ENCODE data around the gene RHOF. TPM values are rescaled to one million over a fixed set of nuclear protein-coding genes. Genes with fewer than 3 reads are reported as not detected.

The RHOF gene
- total RNA-seq, 1 experiment from 2014 or later: 36.7 TPM

- no peak overlapping the region for H3K4me3 ChIP-seq (ENCODE audit: low read depth, low read length)
- Mint-ChIP-seq H3K27ac (ENCODE audit: unreplicated experiment) (peak overlapping the region; percentile 42), H3K27me3 (ENCODE audit: insufficient read depth, unreplicated experiment) (no peaks in the 10 kb centered on the region), H3K4me1 (ENCODE audit: low read depth, unreplicated experiment) (peaks cover 13% of the 10 kb centered on the region), H3K9me3 (ENCODE audit: unreplicated experiment) (no peaks in the 10 kb centered on the region), H3K36me3 (ENCODE audit: insufficient read depth, unreplicated experiment) (peaks cover 47% of the 10 kb centered on the region), H3K4me3 (ENCODE audit: unreplicated experiment) (peak overlapping the region; percentile 73)
- POLR2A ChIA-PET: interaction anchor here (0.9 to 2.7 kb wide), 4 partner anchors 8 to 20 kb away, joined by 3 to 17 read pairs (median 12); partner anchors contain the start of gene RHOF
- no peak for TF ChIP-seq CTCF (IDR thresholded peaks at IDR 0.05; ENCODE audit: insufficient read depth in 1 of 2, low read depth in 1 of 2, low read length in 1 of 2, severe bottlenecking in 1 of 2, unreplicated experiment in 1 of 2)
- no peaks in the 10 kb centered on the region for H3K9me3 ChIP-seq
- no peaks in the 10 kb centered on the region for H3K27me3 ChIP-seq (replicated peaks; ENCODE audit: control insufficient read depth, insufficient read depth, low read length)
- CTCF ChIA-PET: interaction anchor here (0.6 to 5.3 kb wide), 9 partner anchors 8 to 219 kb away, joined by 3 to 145 read pairs (median 5); partner anchors contain the start of genes PSMD9 and RHOF
- intact Hi-C loops (cut with micrococcal nuclease; ENCODE audit: unreplicated experiment): no loop called here
- DNase-seq: no peak
- peaks cover 18% of the 10 kb centered on the region for H3K4me1 ChIP-seq
- BruUV-seq (replicated peaks): no TSS peak
- no peaks in the 10 kb centered on the region; the same call in 1 of the 2 replicates for H3K36me3 ChIP-seq (ENCODE audit: control insufficient read depth, insufficient read depth, low read length)
Observed at GRCh38 chr12:121810833-121811433, 17.4 kb upstream of the RHOF start.

GRCh38 chr12:121810234-121810817 lies 16.8 kb upstream of the RHOF start:
- Histone ChIP-seq H3K27me3 (replicated peaks; ENCODE audit: control insufficient read depth, insufficient read depth, low read length) (no peaks in the 10 kb centered on the region), H3K36me3 (ENCODE audit: control insufficient read depth, insufficient read depth, low read length) (no peaks in the 10 kb centered on the region; the same call in 1 of the 2 replicates), H3K4me1 (peaks cover 21% of the 10 kb centered on the region), H3K4me3 (ENCODE audit: low read depth, low read length) (no peak overlapping the region), H3K9me3 (no peaks in the 10 kb centered on the region)
- no peak for TF ChIP-seq CTCF (IDR thresholded peaks at IDR 0.05; ENCODE audit: insufficient read depth in 1 of 2, low read depth in 1 of 2, low read length in 1 of 2, severe bottlenecking in 1 of 2, unreplicated experiment in 1 of 2)
- CTCF ChIA-PET: interaction anchor here (0.6 to 5.3 kb wide), 4 partner anchors 16 to 49 kb away, joined by 3 to 145 read pairs (median 4); partner anchors contain the start of gene RHOF
- intact Hi-C loops (cut with micrococcal nuclease; ENCODE audit: unreplicated experiment): no loop called here
- POLR2A ChIA-PET: interaction anchor here (0.9 to 2.7 kb wide), 3 partner anchors 7 to 19 kb away, joined by 8 to 17 read pairs (median 17); no protein-coding TSS in a partner anchor
- Mint-ChIP-seq H3K4me1 (ENCODE audit: low read depth, unreplicated experiment) (peaks cover 14% of the 10 kb centered on the region), H3K4me3 (ENCODE audit: unreplicated experiment) (no peak overlapping the region), H3K27ac (ENCODE audit: unreplicated experiment) (no peak overlapping the region), H3K9me3 (ENCODE audit: unreplicated experiment) (no peaks in the 10 kb centered on the region), H3K27me3 (ENCODE audit: insufficient read depth, unreplicated experiment) (no peaks in the 10 kb centered on the region), H3K36me3 (ENCODE audit: insufficient read depth, unreplicated experiment) (peaks cover 44% of the 10 kb centered on the region)
- BruUV-seq (replicated peaks): no TSS peak
- no peak for DNase-seq

DNA sequence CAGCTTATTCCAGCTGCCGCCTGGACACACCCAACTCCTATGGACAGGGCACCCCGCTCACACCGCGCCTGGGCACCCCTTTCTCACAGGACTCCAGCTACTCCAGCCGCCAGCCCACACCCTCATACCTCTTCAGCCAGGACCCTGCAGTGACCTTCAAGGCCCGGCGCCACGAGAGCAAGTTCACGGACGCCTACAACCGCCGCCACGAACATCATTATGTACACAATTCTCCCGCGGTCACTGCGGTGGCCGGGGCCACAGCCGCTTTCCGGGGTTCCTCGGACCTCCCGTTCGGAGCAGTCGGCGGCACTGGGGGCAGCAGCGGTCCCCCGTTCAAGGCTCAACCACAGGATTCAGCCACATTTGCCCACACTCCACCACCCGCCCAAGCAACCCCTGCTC lies 16.2 kb upstream of the RHOF start:
- no TSS peak for BruUV-seq (replicated peaks)
- DNase-seq: no peak
- H3K9me3 Mint-ChIP-seq (ENCODE audit: unreplicated experiment): no peaks in the 10 kb centered on the region
- Histone ChIP-seq H3K4me1 (peaks cover 21% of the 10 kb centered on the region), H3K36me3 (ENCODE audit: control insufficient read depth, insufficient read depth, low read length) (no peaks in the 10 kb centered on the region; the same call in 1 of the 2 replicates), H3K9me3 (no peaks in the 10 kb centered on the region), H3K27me3 (replicated peaks; ENCODE audit: control insufficient read depth, insufficient read depth, low read length) (no peaks in the 10 kb centered on the region), H3K4me3 (ENCODE audit: low read depth, low read length) (no peak overlapping the region)
- H3K27ac Mint-ChIP-seq (ENCODE audit: unreplicated experiment): no peak overlapping the region
- no peak for TF ChIP-seq CTCF (IDR thresholded peaks at IDR 0.05; ENCODE audit: insufficient read depth in 1 of 2, low read depth in 1 of 2, low read length in 1 of 2, severe bottlenecking in 1 of 2, unreplicated experiment in 1 of 2)
- H3K4me1 Mint-ChIP-seq (ENCODE audit: low read depth, unreplicated experiment): peaks cover 14% of the 10 kb centered on the region
- ChIA-PET POLR2A (no interaction called here), CTCF (interaction anchor here (5.3 kb wide), 1 partner anchor 15 kb away, joined by 145 read pairs; the partner anchor contains the start of gene RHOF)
- intact Hi-C loops (cut with micrococcal nuclease; ENCODE audit: unreplicated experiment): loop anchor here (10.0 kb wide), 1 partner anchor 725 kb away; no protein-coding TSS in a partner anchor
- H3K27me3 Mint-ChIP-seq (ENCODE audit: insufficient read depth, unreplicated experiment): no peaks in the 10 kb centered on the region
- H3K4me3 Mint-ChIP-seq (ENCODE audit: unreplicated experiment): no peak overlapping the region
- H3K36me3 Mint-ChIP-seq (ENCODE audit: insufficient read depth, unreplicated experiment): peaks cover 41% of the 10 kb centered on the region

All from Caco-2 (cell line).